PC-3 (cell line): Measurements from ENCODE around the gene SLC1A5. TPM values are rescaled to one million over a fixed set of nuclear protein-coding genes. Genes with fewer than 3 reads are reported as not detected.
"Not testable (repeated sequence)": the region's sequence is repeated elsewhere in the genome, so short reads cannot be mapped to it uniquely, and the experiment has no call there.

ENCODE experiments used
- ATAC-seq: fragments of 200-7000 bp; cut with Tn5 transposase; 2 replicates; pipeline ENCODE4 v1.9.1; 2020; ENCODE audit warnings: mild to moderate bottlenecking, moderate library complexity
- BruUV-seq: library from RNA; stranded (reverse); fragments of 400-500 nt; replicated peaks from 2 replicates; lab custom pipeline; 2021; lab: Mats Ljungman, UMichigan
- CTCF ChIA-PET: fragments of 300-600 bp; sonication (Branson Sonifier 250); formaldehyde crosslinking; loops from one replicate; lab custom pipeline; 2022; ENCODE audit warnings: antibody characterized with exemption; lab: Charles Lee
- POLR2A ChIA-PET: fragments of 300-600 bp; sonication (Branson Sonifier 250); formaldehyde crosslinking; loops from one replicate; lab custom pipeline; 2022; ENCODE audit warnings: antibody characterized with exemption; ENCODE audit not compliant: unreplicated experiment; lab: Charles Lee
- DNase-seq: peaks from one replicate; pipeline ENCODE4 v3.0.0-alpha.2; 2015
- H2AFZ ChIP-seq: fragments of 300-600 bp; sonication (generic); 2 replicates; pipeline ENCODE4 v1.6.0; 2016; ENCODE audit warnings: antibody characterized with exemption, low read length
- H3F3A ChIP-seq: fragments of 300-600 bp; sonication (generic); one replicate; pipeline ENCODE4 v1.6.0; 2017; ENCODE audit warnings: antibody characterized with exemption, low read length, control low read depth, mild to moderate bottlenecking; ENCODE audit not compliant: unreplicated experiment
- H3K27ac ChIP-seq: fragments of 300-600 bp; sonication (generic); 2 replicates; pipeline ENCODE4 v1.5.1; 2016; ENCODE audit warnings: mild to moderate bottlenecking, low read length
- H3K27me3 ChIP-seq: fragments of 300-600 bp; sonication (generic); 2 replicates; pipeline ENCODE4 v1.6.1; 2016; ENCODE audit warnings: low read length, mixed read lengths
- H3K36me3 ChIP-seq: fragments of 300-600 bp; sonication (generic); 2 replicates; pipeline ENCODE4 v1.6.1; 2016; ENCODE audit warnings: low read depth, mixed run types, low read length, mixed read lengths
- H3K4me1 ChIP-seq: fragments of 300-600 bp; sonication (generic); 2 replicates; pipeline ENCODE4 v1.5.1; 2016; ENCODE audit warnings: low read length; ENCODE audit not compliant: insufficient read depth
- H3K4me2 ChIP-seq: fragments of 300-600 bp; sonication (generic); 2 replicates; pipeline ENCODE4 v1.6.0; 2016; ENCODE audit warnings: low read length
- H3K4me3 ChIP-seq: fragments of 300-600 bp; sonication (generic); 2 replicates; pipeline ENCODE4 v1.5.1; 2016; ENCODE audit warnings: mild to moderate bottlenecking, low read length, mixed read lengths
- H3K79me2 ChIP-seq: fragments of 300-600 bp; sonication (generic); 2 replicates; pipeline ENCODE4 v1.6.1; 2017; ENCODE audit warnings: low read length, mixed read lengths
- H3K9ac ChIP-seq: fragments of 300-600 bp; sonication (generic); 2 replicates; pipeline ENCODE4 v1.6.0; 2016; ENCODE audit warnings: mild to moderate bottlenecking, low read length
- H3K9me2 ChIP-seq: fragments of 300-600 bp; sonication (generic); replicated peaks from 2 replicates; pipeline ENCODE4 v1.6.1; 2016; ENCODE audit warnings: mixed run types, low read length, mixed read lengths
- H3K9me3 ChIP-seq: fragments of 300-600 bp; sonication (generic); 2 replicates; pipeline ENCODE4 v1.6.1; 2016; ENCODE audit warnings: low read length, mixed read lengths
- H4K20me1 ChIP-seq: fragments of 300-600 bp; sonication (generic); 2 replicates; pipeline ENCODE4 v1.6.1; 2016; ENCODE audit warnings: low read length, mixed read lengths
- EZH2 ChIP-seq: fragments of 300-600 bp; sonication (generic); IDR thresholded peaks from one replicate; pipeline ENCODE4 v1.6.1; 2017; ENCODE audit warnings: antibody characterized with exemption, mild to moderate bottlenecking, low read length; ENCODE audit not compliant: unreplicated experiment
- EZH2phosphoT487 ChIP-seq: fragments of 300-600 bp; sonication (generic); IDR thresholded peaks from 2 replicates; pipeline ENCODE4 v1.6.1; 2018; ENCODE audit warnings: mild to moderate bottlenecking, antibody characterized with exemption, low read length, borderline replicate concordance
- intact Hi-C: fragments of 100-400 bp; cut with micrococcal nuclease; formaldehyde crosslinking; loops from 2 replicates; pipeline ENCODE4 v1.9.0; 2023
- total RNA-seq: library from RNA; depleted of rRNA; stranded (reverse); fragments of >200 nt; gene quantifications from 2 replicates; pipeline ENCODE4 v1.2.3, GENCODE V29; 2014
- TF ChIP-seq, protein P1 (sequence below): fragments of 300-600 bp; sonication (generic); conservative IDR thresholded peaks from 2 replicates; pipeline ENCODE4 v1.5.1; 2017; ENCODE audit warnings: antibody characterized with exemption, low read depth, mild to moderate bottlenecking, low read length

The SLC1A5 gene
- total RNA-seq, 1 experiment from 2014 or later: 97.4 TPM

- intact Hi-C loops: no loop called here
- Histone ChIP-seq H3K9ac (no peak overlapping the region), H3F3A (no peaks in the 10 kb centered on the region), H3K79me2 (no peaks in the 10 kb centered on the region), H3K9me2 (no peaks in the 10 kb centered on the region), H3K36me3 (no peaks in the 10 kb centered on the region), H3K9me3 (no peaks in the 10 kb centered on the region), H3K4me2 (no peak overlapping the region), H3K27ac (no peak overlapping the region), H3K4me1 (no peaks in the 10 kb centered on the region), H2AFZ (no peak overlapping the region), H4K20me1 (no peaks in the 10 kb centered on the region), H3K27me3 (no peaks in the 10 kb centered on the region), H3K4me3 (no peak overlapping the region)
- CTCF ChIA-PET: no interaction called here
- no TSS peak for BruUV-seq
- ATAC-seq (no peak), DNase-seq (no peak)
- TF ChIP-seq EZH2phosphoT487: no peak
- TF ChIP-seq EZH2: no peak
- TF ChIP-seq, protein P1, sequence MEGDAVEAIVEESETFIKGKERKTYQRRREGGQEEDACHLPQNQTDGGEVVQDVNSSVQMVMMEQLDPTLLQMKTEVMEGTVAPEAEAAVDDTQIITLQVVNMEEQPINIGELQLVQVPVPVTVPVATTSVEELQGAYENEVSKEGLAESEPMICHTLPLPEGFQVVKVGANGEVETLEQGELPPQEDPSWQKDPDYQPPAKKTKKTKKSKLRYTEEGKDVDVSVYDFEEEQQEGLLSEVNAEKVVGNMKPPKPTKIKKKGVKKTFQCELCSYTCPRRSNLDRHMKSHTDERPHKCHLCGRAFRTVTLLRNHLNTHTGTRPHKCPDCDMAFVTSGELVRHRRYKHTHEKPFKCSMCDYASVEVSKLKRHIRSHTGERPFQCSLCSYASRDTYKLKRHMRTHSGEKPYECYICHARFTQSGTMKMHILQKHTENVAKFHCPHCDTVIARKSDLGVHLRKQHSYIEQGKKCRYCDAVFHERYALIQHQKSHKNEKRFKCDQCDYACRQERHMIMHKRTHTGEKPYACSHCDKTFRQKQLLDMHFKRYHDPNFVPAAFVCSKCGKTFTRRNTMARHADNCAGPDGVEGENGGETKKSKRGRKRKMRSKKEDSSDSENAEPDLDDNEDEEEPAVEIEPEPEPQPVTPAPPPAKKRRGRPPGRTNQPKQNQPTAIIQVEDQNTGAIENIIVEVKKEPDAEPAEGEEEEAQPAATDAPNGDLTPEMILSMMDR: no peak
- POLR2A ChIA-PET: no interaction called here
Observed at GRCh38 chr19:46764817-46765291, 23.5 kb downstream of the SLC1A5 start.

- Histone ChIP-seq H3K4me2 (no peak overlapping the region), H3K36me3 (no peaks in the 10 kb centered on the region), H2AFZ (no peak overlapping the region), H3K4me3 (no peak overlapping the region), H3F3A (no peaks in the 10 kb centered on the region), H3K9me2 (no peaks in the 10 kb centered on the region), H3K9ac (no peak overlapping the region), H3K79me2 (no peaks in the 10 kb centered on the region), H4K20me1 (no peaks in the 10 kb centered on the region), H3K4me1 (no peaks in the 10 kb centered on the region), H3K27me3 (no peaks in the 10 kb centered on the region), H3K9me3 (no peaks in the 10 kb centered on the region), H3K27ac (no peak overlapping the region)
- no peak for ATAC-seq
- DNase-seq: no peak
- BruUV-seq: no TSS peak
- CTCF ChIA-PET: no interaction called here
- POLR2A ChIA-PET: no interaction called here
- intact Hi-C loops: no loop called here
- TF ChIP-seq EZH2phosphoT487: no peak
Observed at GRCh38 chr19:46762245-46762890, 26.0 kb downstream of the SLC1A5 start.

DNA sequence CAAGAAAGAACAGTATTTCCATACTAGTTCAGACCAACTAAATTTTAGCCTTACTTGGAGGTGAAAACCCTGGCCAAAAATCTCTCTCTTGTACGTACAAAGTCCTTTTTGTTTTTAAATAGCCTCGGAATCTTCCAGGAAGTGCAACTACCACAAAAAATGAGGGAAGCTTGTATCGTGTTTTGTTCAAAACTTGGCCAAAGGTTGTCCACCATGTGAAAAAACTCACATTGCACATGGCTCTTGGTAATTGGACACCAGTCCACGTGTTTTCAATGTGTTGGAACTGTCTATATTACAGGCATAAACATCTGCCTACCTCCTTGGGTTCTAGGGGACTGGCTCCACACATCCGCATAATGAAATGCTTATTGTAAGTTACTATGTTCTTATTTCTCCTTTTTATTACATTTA lies 27.0 kb downstream of the SLC1A5 start:
- Histone ChIP-seq H3K27me3 (no peaks in the 10 kb centered on the region), H2AFZ (no peak overlapping the region), H3F3A (no peaks in the 10 kb centered on the region), H3K36me3 (no peaks in the 10 kb centered on the region), H3K4me2 (no peak overlapping the region), H3K9me3 (no peaks in the 10 kb centered on the region), H3K9me2 (no peaks in the 10 kb centered on the region), H3K79me2 (no peaks in the 10 kb centered on the region), H3K9ac (no peak overlapping the region), H4K20me1 (no peaks in the 10 kb centered on the region), H3K27ac (no peak overlapping the region), H3K4me1 (no peaks in the 10 kb centered on the region), H3K4me3 (no peak overlapping the region)
- POLR2A ChIA-PET: no interaction called here
- CTCF ChIA-PET: no interaction called here
- no peak for TF ChIP-seq EZH2
- no peak for TF ChIP-seq EZH2phosphoT487
- TF ChIP-seq, protein P1: no peak
- no TSS peak for BruUV-seq
- ATAC-seq (no peak), DNase-seq (no peak)
- intact Hi-C loops: no loop called here

- H4K20me1 ChIP-seq, H3K4me2 ChIP-seq, H3K27me3 ChIP-seq, H3K9me3 ChIP-seq, H2AFZ ChIP-seq, H3F3A ChIP-seq, H3K36me3 ChIP-seq, H3K9me2 ChIP-seq, POLR2A ChIA-PET, DNase-seq, H3K4me3 ChIP-seq, CTCF ChIA-PET, H3K9ac ChIP-seq, H3K27ac ChIP-seq, H3K79me2 ChIP-seq, ATAC-seq, H3K4me1 ChIP-seq, BruUV-seq, intact Hi-C loops: not testable (repeated sequence)
Observed at GRCh38 chr19:46760897-46761296, 27.5 kb downstream of the SLC1A5 start.
